ENCODE data around the gene RIPOR3. TPM values are rescaled to one million over a fixed set of nuclear protein-coding genes. Genes with fewer than 3 reads are reported as not detected.
"Not testable (repeated sequence)": the region's sequence is repeated elsewhere in the genome, so short reads cannot be mapped to it uniquely, and the experiment has no call there.

The RIPOR3 gene
- polyA plus RNA-seq, 3 donors from 2014 or later = 0.41 to 1.2 (median 1.0) TPM

DNA sequence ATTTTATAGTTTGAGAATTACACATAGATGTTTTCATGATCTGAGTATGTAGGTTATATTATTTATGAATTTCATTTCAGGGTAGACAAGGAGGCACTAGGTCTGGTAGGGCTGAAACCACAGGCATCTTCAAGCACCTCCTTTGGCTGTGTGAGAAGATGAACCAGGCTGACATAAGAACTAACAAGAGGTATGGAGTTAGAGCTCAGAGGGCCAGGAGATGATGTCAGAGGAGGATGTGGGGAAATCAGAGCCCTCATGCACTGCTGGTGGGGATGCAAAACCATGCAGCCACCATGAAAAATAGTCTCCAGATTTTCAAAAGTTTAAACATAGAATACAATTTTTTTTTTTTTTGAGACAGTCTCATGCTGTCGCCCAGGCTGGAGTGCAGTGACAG is 13.6 kb upstream of the RIPOR3 start:
- no peak for DNase-seq
- H3K36me3 Mint-ChIP-seq = no peaks in the 10 kb centered on the region
- H3K4me3 Mint-ChIP-seq = no peak overlapping the region
- peak overlapping the region in 1 of 6 donors; percentile 23 for H3K27ac Mint-ChIP-seq
- peaks cover 0 to 3% (median 0%) of the 10 kb centered on the region in 6 donors for H3K9me3 Mint-ChIP-seq
- no peaks in the 10 kb centered on the region for H3K4me1 Mint-ChIP-seq
- peaks cover 2 to 5% (median 3%) of the 10 kb centered on the region in 3 donors for H3K27me3 Mint-ChIP-seq (ENCODE audit: low read depth in 3 of 3)

DNA sequence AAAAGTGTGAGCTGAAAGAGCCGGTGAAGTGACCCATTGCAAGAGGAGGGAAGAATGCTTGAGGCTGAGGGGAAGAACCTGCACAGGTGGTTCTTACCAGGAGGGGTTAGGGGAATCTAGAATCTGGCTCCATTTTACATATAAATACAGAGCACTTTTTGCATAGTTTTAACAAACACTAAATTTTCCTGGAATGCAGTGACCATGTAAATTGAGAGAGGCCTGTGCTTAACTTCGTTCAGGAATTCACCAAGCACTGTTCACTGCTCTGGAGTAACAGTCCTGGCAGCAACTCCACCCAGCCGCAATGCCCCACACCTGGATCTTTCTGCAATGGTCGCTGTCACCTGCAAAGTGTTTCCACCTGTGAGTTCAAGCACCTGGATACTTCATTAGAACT is 13.2 kb upstream of the RIPOR3 start:
- Mint-ChIP-seq H3K4me1 (no peaks in the 10 kb centered on the region), H3K36me3 (no peaks in the 10 kb centered on the region), H3K27ac (no peak overlapping the region), H3K4me3 (no peak overlapping the region), H3K9me3 (peaks cover 0 to 3% (median 0%) of the 10 kb centered on the region in 6 donors), H3K27me3 (ENCODE audit: low read depth in 3 of 3) (peaks cover 3 to 7% (median 6%) of the 10 kb centered on the region in 3 donors)
- DNase-seq = no peak

DNA sequence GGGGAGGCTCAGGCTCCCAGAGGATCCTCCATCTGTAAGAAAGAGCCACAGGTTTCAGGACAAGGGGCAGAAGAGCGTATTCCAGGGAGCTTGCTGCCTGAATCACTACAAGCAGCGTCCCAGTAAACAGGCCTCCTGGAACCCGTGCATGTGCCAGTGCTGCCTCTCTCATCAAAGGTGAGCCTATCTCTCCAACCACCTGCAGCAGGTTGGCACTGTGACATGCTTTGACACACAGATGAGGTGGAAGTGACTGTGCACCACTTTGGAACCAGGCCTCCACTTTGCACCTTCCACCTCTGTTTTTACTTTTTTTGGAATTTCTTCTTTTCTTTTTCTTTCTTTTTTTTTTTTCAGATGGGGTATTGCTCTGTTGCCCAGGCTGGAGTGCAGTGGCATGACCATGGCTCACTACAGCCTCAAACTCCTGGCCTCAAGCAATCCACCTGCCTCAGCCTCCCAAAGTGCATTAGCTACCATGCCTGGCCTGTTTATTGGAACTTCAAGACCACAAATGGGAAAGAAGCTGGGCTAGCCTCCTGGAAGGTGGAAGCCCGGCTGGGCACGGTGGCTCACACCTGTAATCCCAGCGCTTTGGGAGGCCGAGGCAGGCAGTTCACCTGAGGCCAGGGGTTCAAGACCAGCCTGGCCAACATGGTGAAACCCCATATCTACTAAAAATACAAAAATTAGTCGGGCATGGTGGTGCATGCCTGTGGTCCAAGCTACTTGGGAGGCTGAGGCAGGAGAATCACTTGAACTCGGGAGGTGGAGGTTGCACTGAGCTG is 12.5 kb upstream of the RIPOR3 start:
- not testable (repeated sequence) for H3K4me1 Mint-ChIP-seq; H3K4me3 Mint-ChIP-seq; H3K36me3 Mint-ChIP-seq; H3K9me3 Mint-ChIP-seq; DNase-seq; H3K27me3 Mint-ChIP-seq (ENCODE audit: low read depth in 3 of 3)
- peak overlapping the region in 1 of 6 donors; percentile 2 for H3K27ac Mint-ChIP-seq

DNA sequence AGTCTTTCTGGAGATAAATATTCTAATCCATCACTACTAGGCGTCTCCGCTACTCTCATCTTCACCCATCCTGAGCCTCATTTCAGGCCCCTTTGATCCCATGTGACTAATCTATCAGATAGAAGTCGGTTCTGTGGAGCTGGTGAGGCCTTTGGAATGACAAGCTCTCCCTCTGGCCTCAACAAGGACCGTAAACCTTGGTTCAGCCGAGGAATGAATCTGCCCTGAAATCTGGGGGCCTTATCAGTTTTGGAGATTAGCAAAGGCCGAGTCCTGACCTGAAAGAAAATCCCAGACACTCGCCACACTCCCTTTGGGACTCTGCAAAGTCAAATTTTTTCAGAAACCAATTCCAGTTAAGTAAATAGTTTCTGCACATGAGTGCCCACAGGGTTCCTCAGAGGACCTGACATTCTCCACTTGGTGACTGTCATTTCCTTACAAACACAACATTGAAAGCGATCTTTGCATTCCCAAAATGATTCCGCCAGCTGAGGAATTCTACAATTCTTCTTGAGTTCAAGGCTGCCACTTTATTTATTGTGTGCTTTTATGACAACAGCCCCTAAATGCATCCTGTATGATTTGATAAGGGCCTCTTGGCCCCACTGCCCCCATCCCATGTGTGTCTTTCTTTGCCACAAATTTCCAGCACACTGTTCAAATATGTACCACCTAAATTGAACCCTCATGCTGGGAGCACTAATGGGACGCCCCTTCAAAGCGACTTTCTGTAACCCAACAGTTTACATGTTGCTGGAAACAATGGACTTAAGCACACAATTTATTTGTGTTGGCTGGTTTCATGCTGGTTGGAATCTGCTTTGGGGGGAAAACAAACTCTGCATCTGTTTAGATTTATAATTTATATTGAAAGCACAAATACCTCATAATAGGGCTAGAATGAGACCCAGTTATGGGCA is 10.0 kb upstream of the RIPOR3 start:
- Mint-ChIP-seq H3K27me3 (ENCODE audit: low read depth in 3 of 3) (peaks cover 5 to 7% (median 7%) of the 10 kb centered on the region in 3 donors), H3K36me3 (no peaks in the 10 kb centered on the region), H3K27ac (no peak overlapping the region), H3K4me3 (no peak overlapping the region), H3K4me1 (no peaks in the 10 kb centered on the region), H3K9me3 (peaks cover 0 to 3% (median 0%) of the 10 kb centered on the region in 6 donors)
- no peak for DNase-seq

DNA sequence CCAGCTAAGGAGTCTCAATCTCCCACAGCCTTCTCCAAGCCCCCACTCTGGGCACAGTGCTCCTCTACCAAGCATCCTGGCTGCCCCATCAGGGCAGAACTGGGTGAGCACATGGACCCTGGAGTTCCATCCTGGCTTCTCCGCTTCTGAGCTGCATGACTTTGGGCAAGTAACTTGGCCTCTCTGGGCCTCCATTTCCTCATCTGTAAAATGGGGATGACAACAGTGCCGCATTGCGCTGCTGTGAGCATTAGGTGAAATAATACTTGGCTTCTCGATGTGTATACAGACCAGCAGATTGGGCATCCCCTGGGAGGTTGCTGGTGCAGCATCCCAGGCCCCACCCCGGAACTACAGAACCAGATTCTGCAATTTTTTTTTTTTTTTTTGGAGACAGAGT is 8.3 kb upstream of the RIPOR3 start:
- Mint-ChIP-seq H3K9me3 (no peaks in the 10 kb centered on the region), H3K27ac (no peak overlapping the region), H3K36me3 (no peaks in the 10 kb centered on the region), H3K27me3 (ENCODE audit: low read depth in 3 of 3) (peaks cover 2 to 13% (median 4%) of the 10 kb centered on the region in 3 donors), H3K4me3 (no peak overlapping the region), H3K4me1 (no peaks in the 10 kb centered on the region)
- no peak for DNase-seq

DNA sequence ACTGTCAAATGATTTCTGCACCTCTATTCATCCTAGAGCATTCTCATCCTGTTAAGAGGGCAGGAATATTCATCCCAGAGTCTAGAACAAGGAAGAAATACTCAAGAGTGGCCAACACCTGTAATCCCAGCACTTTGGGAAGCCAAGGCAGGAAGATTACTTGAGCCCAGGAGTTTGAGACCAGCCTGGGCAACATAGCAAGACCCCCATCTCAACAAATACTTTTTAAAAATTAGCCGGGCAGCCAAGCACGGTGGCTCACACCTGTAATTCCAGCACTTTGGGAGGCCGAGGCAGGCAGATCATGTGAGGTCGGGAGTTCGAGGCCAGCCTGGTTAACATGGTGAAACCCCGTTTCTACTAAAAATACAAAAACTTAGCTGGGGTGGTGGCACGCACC is 6.9 kb upstream of the RIPOR3 start:
- H3K4me1 Mint-ChIP-seq = not testable (repeated sequence)

DNA sequence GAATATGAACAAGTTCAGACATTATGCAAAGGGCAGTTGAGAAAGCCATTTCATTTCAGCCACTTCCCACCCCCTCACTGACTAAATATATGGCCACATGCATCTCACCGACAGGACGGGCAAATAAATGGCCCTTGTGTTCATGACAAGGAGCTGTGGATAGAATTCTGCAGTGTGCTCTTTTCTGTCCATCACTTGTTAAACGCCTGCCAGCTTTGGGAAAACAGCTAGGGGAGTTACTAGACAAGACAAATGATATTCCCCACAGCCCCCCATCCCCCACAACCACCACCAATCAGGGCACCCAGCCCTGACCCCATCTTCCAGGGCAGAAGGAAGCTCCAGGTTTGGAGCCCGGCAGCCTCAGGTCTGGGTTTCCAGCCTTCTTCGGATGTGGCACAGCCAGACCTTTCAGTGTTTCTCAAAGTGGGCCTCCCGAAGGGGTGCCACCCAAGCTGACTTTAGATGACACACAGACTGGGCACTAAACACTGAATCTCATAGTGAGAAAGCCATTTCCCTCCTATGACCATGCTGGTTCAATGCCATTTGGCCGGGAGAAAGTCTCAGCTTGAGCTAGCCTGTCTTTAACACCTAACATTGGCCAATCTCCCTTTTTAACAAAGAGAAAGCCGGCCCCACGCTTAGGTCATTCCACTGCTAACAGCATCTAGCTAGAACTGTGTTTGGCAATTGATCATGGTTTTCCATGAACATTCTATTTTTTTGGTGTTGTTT is 4.0 kb upstream of the RIPOR3 start:
- Mint-ChIP-seq H3K27ac (no peak overlapping the region), H3K4me1 (no peaks in the 10 kb centered on the region), H3K9me3 (no peaks in the 10 kb centered on the region), H3K36me3 (no peaks in the 10 kb centered on the region), H3K4me3 (no peak overlapping the region), H3K27me3 (ENCODE audit: low read depth in 3 of 3) (peaks cover 4 to 15% (median 12%) of the 10 kb centered on the region in 3 donors)
- no peak for DNase-seq

More for the DNA sequence above, 6.9 kb upstream of the RIPOR3 start:
- not testable (repeated sequence) for DNase-seq, H3K4me3 Mint-ChIP-seq, H3K9me3 Mint-ChIP-seq, H3K27ac Mint-ChIP-seq, H3K36me3 Mint-ChIP-seq
- H3K27me3 Mint-ChIP-seq (ENCODE audit: low read depth in 3 of 3) = peaks cover 3 to 13% (median 6%) of the 10 kb centered on the region in 3 donors

DNA sequence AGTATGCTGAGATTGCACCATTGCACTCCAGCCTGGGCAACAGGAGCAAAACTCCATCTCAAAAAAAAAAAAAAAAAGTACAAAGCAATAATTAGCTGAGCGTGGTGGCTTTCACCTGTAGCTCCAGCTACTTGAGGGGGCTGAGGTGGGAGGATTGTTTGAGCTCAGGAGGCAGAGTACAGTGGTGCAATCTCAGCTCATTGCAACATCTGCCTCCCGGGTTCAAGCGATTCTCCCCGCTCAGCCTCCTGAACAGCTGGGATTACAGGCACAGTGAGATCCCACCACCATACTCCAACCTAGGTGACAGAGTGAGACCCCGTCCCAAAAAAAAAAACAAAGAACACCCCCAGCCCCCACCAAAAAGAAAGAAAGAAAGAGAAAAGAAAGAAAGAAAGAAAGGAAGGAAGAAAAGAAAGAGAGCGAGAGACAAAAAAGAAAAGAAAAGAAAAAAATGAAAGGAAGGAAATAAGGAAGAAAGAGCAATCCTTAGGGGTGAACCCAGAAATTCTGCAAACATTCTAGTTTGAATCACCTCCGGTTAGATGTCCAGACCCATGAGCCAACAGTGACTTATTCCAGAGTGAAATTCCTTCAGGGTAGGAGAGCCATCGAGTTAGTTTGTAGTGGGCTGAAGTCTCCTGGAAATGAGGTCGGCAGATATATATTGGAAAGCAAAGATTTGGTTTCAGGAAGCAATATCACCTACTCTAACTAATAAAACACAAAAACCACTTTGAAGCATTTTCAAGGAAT is 3.2 kb upstream of the RIPOR3 start:
- Mint-ChIP-seq H3K9me3 (no peaks in the 10 kb centered on the region), H3K4me3 (no peak overlapping the region), H3K4me1 (no peaks in the 10 kb centered on the region), H3K36me3 (no peaks in the 10 kb centered on the region), H3K27me3 (ENCODE audit: low read depth in 3 of 3) (peaks cover 5 to 15% (median 11%) of the 10 kb centered on the region in 3 donors), H3K27ac (no peak overlapping the region)
- DNase-seq = no peak

DNA sequence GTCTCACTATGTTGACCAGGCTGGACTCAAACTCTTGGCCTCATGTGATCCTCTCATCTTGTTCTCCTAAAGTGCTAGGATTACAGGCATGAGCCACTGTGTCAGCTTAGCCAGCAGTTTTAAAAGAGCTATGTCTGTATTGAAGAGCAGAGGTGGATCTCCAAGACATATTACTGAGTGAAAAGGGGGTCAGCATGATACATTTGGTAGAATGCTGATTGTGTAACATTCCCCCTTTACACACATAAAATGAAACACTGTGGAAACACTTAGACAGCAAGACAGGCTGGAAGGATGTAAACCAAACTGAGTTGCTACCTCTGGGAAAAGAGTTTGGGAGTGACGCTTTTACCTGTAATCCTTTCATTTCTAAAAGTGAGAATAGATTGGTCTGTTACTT is 1.7 kb upstream of the RIPOR3 start:
- Mint-ChIP-seq H3K9me3 (no peaks in the 10 kb centered on the region), H3K4me1 (no peaks in the 10 kb centered on the region), H3K4me3 (no peak overlapping the region), H3K27me3 (ENCODE audit: low read depth in 3 of 3) (peaks cover 7 to 15% (median 11%) of the 10 kb centered on the region in 3 donors), H3K27ac (no peak overlapping the region), H3K36me3 (no peaks in the 10 kb centered on the region)
- no peak for DNase-seq

DNA sequence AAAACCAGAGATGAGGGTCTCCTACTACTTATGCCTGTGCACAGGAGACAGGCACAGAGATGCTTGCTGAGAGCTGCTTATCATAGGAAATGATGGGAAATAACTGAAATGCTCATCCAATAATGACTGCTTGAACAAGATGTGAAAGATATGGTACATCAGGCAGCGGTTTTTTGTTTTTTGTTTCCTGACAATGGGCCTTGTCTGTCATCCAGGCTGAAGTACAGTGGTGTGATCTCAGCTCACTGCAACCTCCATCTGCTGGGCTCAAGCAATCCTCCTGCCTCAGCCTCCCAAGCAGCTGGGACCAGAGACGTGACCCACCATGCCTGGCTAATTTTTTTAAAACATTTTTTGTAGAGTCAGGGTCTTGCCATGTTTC is 1.2 kb upstream of the RIPOR3 start:
- no peak for DNase-seq
- Mint-ChIP-seq H3K36me3 (no peaks in the 10 kb centered on the region), H3K9me3 (no peaks in the 10 kb centered on the region), H3K27me3 (ENCODE audit: low read depth in 3 of 3) (peaks cover 7 to 14% (median 12%) of the 10 kb centered on the region in 3 donors), H3K27ac (no peak overlapping the region), H3K4me1 (no peaks in the 10 kb centered on the region), H3K4me3 (no peak overlapping the region)

DNA sequence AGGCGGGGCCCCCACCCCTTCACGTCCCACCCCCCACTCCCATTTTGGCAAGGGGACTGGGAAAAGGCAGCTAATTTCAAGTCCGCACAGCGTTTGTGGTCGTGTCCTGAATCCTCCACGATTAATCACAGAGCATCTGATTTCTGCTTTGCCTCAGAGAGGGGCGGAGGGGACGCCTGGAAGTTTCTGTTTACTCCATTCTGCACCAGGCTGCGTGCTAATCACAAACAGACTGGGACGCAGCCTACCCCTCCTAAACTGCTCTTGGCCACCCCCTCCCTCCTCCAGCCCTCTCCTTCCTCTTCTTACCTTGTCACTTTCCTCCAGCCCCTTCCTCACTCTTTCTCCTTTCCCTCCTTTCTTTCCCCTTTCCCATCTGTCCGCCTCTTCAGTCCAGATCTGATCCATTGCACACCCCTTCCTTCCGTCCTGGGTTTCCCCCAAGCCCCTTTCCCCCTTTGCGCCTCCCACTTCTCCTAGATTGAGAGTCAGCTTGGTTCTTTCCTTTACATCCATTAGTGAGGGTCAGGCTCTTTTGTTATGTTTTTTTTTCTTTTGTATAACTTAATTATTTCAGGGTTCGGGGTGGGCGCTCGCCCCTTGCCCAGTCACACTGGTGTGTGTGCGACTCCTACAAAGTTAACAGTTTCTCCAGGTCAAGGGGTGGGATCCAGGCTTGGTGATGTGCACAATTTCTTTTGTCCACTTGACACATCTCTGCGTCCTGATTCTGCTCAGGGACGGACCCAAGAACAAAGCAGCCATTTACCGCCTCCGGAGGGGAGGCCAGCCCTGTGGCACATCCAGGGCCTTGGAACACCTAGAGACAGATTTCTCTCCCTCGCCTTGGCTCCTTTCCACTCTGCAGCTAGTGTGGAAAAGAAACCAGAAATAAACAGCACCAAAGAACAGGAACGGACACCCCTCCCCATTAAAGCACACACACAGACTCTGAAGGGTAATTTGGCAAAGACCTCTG is 520 bp upstream of the RIPOR3 start:
- no peak for DNase-seq
- Mint-ChIP-seq H3K27ac (peak overlapping the region in 1 of 6 donors; percentile 8), H3K36me3 (no peaks in the 10 kb centered on the region), H3K4me1 (no peaks in the 10 kb centered on the region), H3K4me3 (no peak overlapping the region), H3K27me3 (ENCODE audit: low read depth in 3 of 3) (peaks cover 7 to 17% (median 12%) of the 10 kb centered on the region in 3 donors), H3K9me3 (no peaks in the 10 kb centered on the region)

DNA sequence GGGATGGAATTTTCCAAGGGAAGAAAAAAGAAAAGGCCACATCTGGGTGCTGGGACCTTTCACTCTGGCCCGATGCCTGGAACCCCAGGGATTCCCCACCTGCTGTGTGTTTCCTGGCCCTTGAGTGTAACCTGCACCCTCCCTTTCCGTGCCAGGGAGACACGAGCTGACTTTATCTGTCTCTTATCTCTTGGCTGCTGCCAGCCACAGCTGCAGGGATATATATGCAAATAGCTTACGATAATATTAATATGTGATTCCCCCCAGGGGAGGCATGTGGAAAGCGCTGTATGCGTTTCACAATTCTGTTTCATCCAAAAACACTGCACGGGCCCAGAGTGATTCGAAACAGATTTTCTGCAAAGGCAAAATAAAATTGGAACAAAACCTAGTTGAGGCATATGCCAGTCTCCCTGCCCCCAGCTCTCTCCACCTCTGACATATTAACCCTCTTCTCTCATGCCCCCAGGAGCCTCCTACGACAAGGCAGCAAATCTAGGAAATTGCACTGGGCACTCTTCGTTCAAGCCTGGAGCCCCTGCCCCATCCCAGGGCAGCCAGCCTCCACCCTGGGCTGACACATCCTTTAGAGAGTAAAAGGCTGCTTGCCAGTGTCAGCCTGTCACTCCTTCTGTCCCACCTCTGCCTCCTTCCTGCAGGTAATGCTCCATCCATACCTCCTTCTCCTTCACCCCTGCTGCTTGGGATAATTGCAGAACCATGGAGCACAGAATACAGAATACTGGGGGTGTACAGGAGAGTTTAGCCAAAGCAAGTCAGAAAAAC is 1.3 kb downstream of the RIPOR3 start:
- no peak for DNase-seq

More for the DNA sequence above, 1.3 kb downstream of the RIPOR3 start:
- Mint-ChIP-seq H3K9me3 (no peaks in the 10 kb centered on the region), H3K27ac (no peak overlapping the region), H3K36me3 (no peaks in the 10 kb centered on the region), H3K27me3 (ENCODE audit: low read depth in 3 of 3) (peaks cover 7 to 14% (median 12%) of the 10 kb centered on the region in 3 donors), H3K4me3 (no peak overlapping the region), H3K4me1 (no peaks in the 10 kb centered on the region)
